Measurements from ENCODE around the gene B3GAT1.
A peak's percentile ranks its signal among the peaks of the same experiment; 100 is the strongest.
"Not testable (repeated sequence)": the region's sequence is repeated elsewhere in the genome, so short reads cannot be mapped to it uniquely, and the experiment has no call there.

The B3GAT1 gene

GRCh38 chr11:134412203-134413042, at the start of gene B3GAT1:
Gene B3GAT1, minus strand, starts transcription at chr11:134412242. Its CDS starts 24,583 bp downstream, at chr11:134387659.
- no peak for DNase-seq (ENCODE audit: low read depth)
- peak within 1 kb of the TSS; percentile 27 for H3K4me3 ChIP-seq (ENCODE audit: low read depth, low read length)

- H3K4me3 ChIP-seq (ENCODE audit: low read depth, low read length): no peak overlapping the region
- DNase-seq (ENCODE audit: low read depth): no peak
Observed at GRCh38 chr11:134461621-134462020, 49.6 kb upstream of the B3GAT1 start.

GRCh38 chr11:134460881-134461280, 48.8 kb upstream of the B3GAT1 start:
- no peak for DNase-seq (ENCODE audit: low read depth)
- no peak overlapping the region for H3K4me3 ChIP-seq (ENCODE audit: low read depth, low read length)

GRCh38 chr11:134460062-134460561, 48.1 kb upstream of the B3GAT1 start:
- no peak overlapping the region for H3K4me3 ChIP-seq (ENCODE audit: low read depth, low read length)
- DNase-seq (ENCODE audit: low read depth): no peak

GRCh38 chr11:134459246-134460061, 47.4 kb upstream of the B3GAT1 start:
- no peak for DNase-seq (ENCODE audit: low read depth)
- no peak overlapping the region for H3K4me3 ChIP-seq (ENCODE audit: low read depth, low read length)

GRCh38 chr11:134457411-134458007, 45.5 kb upstream of the B3GAT1 start:
- not testable (repeated sequence) for DNase-seq (ENCODE audit: low read depth); H3K4me3 ChIP-seq (ENCODE audit: low read depth, low read length)

- no peak overlapping the region for H3K4me3 ChIP-seq (ENCODE audit: low read depth, low read length)
- DNase-seq (ENCODE audit: low read depth): no peak
Observed at GRCh38 chr11:134455516-134455915, 43.5 kb upstream of the B3GAT1 start.

- no peak overlapping the region for H3K4me3 ChIP-seq (ENCODE audit: low read depth, low read length)
- no peak for DNase-seq (ENCODE audit: low read depth)
Observed at GRCh38 chr11:134454146-134454690, 42.2 kb upstream of the B3GAT1 start.

- DNase-seq (ENCODE audit: low read depth): no peak
Observed at GRCh38 chr11:134453441-134453840, 41.4 kb upstream of the B3GAT1 start.

GRCh38 chr11:134452838-134453155, 40.8 kb upstream of the B3GAT1 start:
- no peak for DNase-seq (ENCODE audit: low read depth)
- H3K4me3 ChIP-seq (ENCODE audit: low read depth, low read length): no peak overlapping the region

More at GRCh38 chr11:134453441-134453840, 41.4 kb upstream of the B3GAT1 start:
- H3K4me3 ChIP-seq (ENCODE audit: low read depth, low read length): no peak overlapping the region

- no peak for DNase-seq (ENCODE audit: low read depth)
- H3K4me3 ChIP-seq (ENCODE audit: low read depth, low read length): no peak overlapping the region
Observed at GRCh38 chr11:134452026-134452837, 40.2 kb upstream of the B3GAT1 start.

- no peak for DNase-seq (ENCODE audit: low read depth)
- no peak overlapping the region for H3K4me3 ChIP-seq (ENCODE audit: low read depth, low read length)
Observed at GRCh38 chr11:134450186-134450585, 38.1 kb upstream of the B3GAT1 start.

- no peak for DNase-seq (ENCODE audit: low read depth)
- H3K4me3 ChIP-seq (ENCODE audit: low read depth, low read length): no peak overlapping the region
Observed at GRCh38 chr11:134449713-134450112, 37.7 kb upstream of the B3GAT1 start.

GRCh38 chr11:134449051-134449450, 37.0 kb upstream of the B3GAT1 start:
- no peak overlapping the region for H3K4me3 ChIP-seq (ENCODE audit: low read depth, low read length)
- no peak for DNase-seq (ENCODE audit: low read depth)

- H3K4me3 ChIP-seq (ENCODE audit: low read depth, low read length): no peak overlapping the region
- no peak for DNase-seq (ENCODE audit: low read depth)
Observed at GRCh38 chr11:134447696-134448095, 35.7 kb upstream of the B3GAT1 start.

- DNase-seq (ENCODE audit: low read depth): no peak
- H3K4me3 ChIP-seq (ENCODE audit: low read depth, low read length): no peak overlapping the region
Observed at GRCh38 chr11:134445601-134446325, 33.7 kb upstream of the B3GAT1 start.

- H3K4me3 ChIP-seq (ENCODE audit: low read depth, low read length); DNase-seq (ENCODE audit: low read depth): not testable (repeated sequence)
Observed at GRCh38 chr11:134444160-134445108, 32.4 kb upstream of the B3GAT1 start.
